IMR-90 (cell line): ENCODE results near the gene DBNL. TPM values are rescaled to one million over a fixed set of nuclear protein-coding genes. Genes with fewer than 3 reads are reported as not detected.

Experiments used
- ATAC-seq: fragments of 200-7000 bp; cut with Tn5 transposase; 2 replicates; pipeline ENCODE4 v1.9.1; 2020; ENCODE audit warnings: low read depth, mild to moderate bottlenecking, moderate library complexity
- BruUV-seq: library from RNA; stranded (reverse); fragments of 400-500 nt; replicated peaks from 2 replicates; lab custom pipeline; 2021; lab: Mats Ljungman, UMichigan
- CTCF ChIA-PET: fragments of 300-600 bp; formaldehyde crosslinking; extraction: SDS; loops from one replicate; lab custom pipeline; 2021; ENCODE audit warnings: antibody characterized with exemption; lab: Yijun Ruan, JAX
- POLR2A ChIA-PET: fragments of 300-600 bp; sonication (Branson Sonifier 250); formaldehyde crosslinking; loops from one replicate; lab custom pipeline; 2022; ENCODE audit warnings: antibody characterized with exemption; ENCODE audit not compliant: unreplicated experiment; lab: Charles Lee
- DNase-seq: peaks from one replicate; pipeline ENCODE4 v3.0.0; 2013
- H2AFZ ChIP-seq: replicated peaks from 2 replicates; pipeline ENCODE3; 2013; ENCODE audit warnings: low read length, mild to moderate bottlenecking; ENCODE audit not compliant: poor library complexity
- H2AK5ac ChIP-seq: 2 replicates; pipeline ENCODE4 v1.6.1; 2013; ENCODE audit warnings: low read depth, low read length, inconsistent platforms
- H2AK9ac ChIP-seq: replicated peaks from 2 replicates; pipeline ENCODE3; 2013; ENCODE audit warnings: mild to moderate bottlenecking, low read depth, low read length, moderate library complexity; ENCODE audit not compliant: poor library complexity
- H2BK120ac ChIP-seq: 2 replicates; pipeline ENCODE4 v1.6.1; 2013; ENCODE audit warnings: low read depth, low read length, inconsistent platforms
- H2BK15ac ChIP-seq: 3 replicates; pipeline ENCODE4 v1.6.1; 2013; ENCODE audit warnings: low read depth, low read length, inconsistent platforms
- H2BK20ac ChIP-seq: 2 replicates; pipeline ENCODE4 v1.6.1; 2013; ENCODE audit warnings: low read depth, mild to moderate bottlenecking, inconsistent platforms, low read length, moderate library complexity
- H2BK5ac ChIP-seq: 2 replicates; pipeline ENCODE4 v1.6.1; 2013; ENCODE audit warnings: mild to moderate bottlenecking, low read depth, low read length, inconsistent platforms; ENCODE audit not compliant: poor library complexity, severe bottlenecking
- H3K14ac ChIP-seq: replicated peaks from 2 replicates; pipeline ENCODE4 v1.6.1; 2013; ENCODE audit warnings: low read depth, low read length, inconsistent platforms
- H3K18ac ChIP-seq: 2 replicates; pipeline ENCODE4 v1.6.1; 2013; ENCODE audit warnings: low read depth, low read length, control low read depth
- H3K23ac ChIP-seq: 2 replicates; pipeline ENCODE4 v1.6.1; 2013; ENCODE audit warnings: low read depth, low read length, inconsistent platforms
- H3K27ac ChIP-seq: 2 replicates; pipeline ENCODE4 v1.5.1; 2013; ENCODE audit warnings: mild to moderate bottlenecking, control low read depth, low read length; ENCODE audit not compliant: insufficient read depth
- H3K27me3 ChIP-seq: 2 replicates; pipeline ENCODE4 v1.6.1; 2013; ENCODE audit warnings: low read length; ENCODE audit not compliant: control insufficient read depth, insufficient read depth
- H3K36me3 ChIP-seq: 2 replicates; pipeline ENCODE4 v1.6.1; 2013; ENCODE audit warnings: low read length, mixed read lengths; ENCODE audit not compliant: control insufficient read depth, insufficient read depth
- H3K4ac ChIP-seq: 2 replicates; pipeline ENCODE4 v1.6.1; 2013; ENCODE audit warnings: low read depth, low read length, inconsistent platforms
- H3K4me1 ChIP-seq: 2 replicates; pipeline ENCODE4 v1.6.1; 2013; ENCODE audit warnings: low read length, mixed read lengths; ENCODE audit not compliant: control insufficient read depth, insufficient read depth
- H3K4me2 ChIP-seq: 2 replicates; pipeline ENCODE4 v1.6.1; 2013; ENCODE audit warnings: low read depth, mild to moderate bottlenecking, control low read depth, low read length, moderate library complexity
- H3K4me3 ChIP-seq: 2 replicates; pipeline ENCODE4 v1.5.1; 2013; ENCODE audit warnings: low read depth, mild to moderate bottlenecking, control low read depth, low read length, moderate library complexity; ENCODE audit not compliant: insufficient read depth
- H3K56ac ChIP-seq: 2 replicates; pipeline ENCODE4 v1.6.1; 2013; ENCODE audit warnings: low read length, inconsistent platforms; ENCODE audit not compliant: insufficient read depth; ENCODE audit errors: extremely low read depth
- H3K79me1 ChIP-seq, 2 experiments: 2 replicates each; pipeline ENCODE4 v1.6.1; 2013; ENCODE audit warnings: low read length in 2 of 2, inconsistent platforms in 1 of 2, low read depth in 1 of 2
- H3K9ac ChIP-seq: 2 replicates; pipeline ENCODE4 v1.6.1; 2013; ENCODE audit warnings: low read depth, low read length, control low read depth
- H3K9me1 ChIP-seq: 2 replicates; pipeline ENCODE4 v1.6.1; 2013; ENCODE audit warnings: low read length, inconsistent platforms; ENCODE audit not compliant: insufficient read depth
- H3K9me3 ChIP-seq: 2 replicates; pipeline ENCODE4 v1.6.1; 2013; ENCODE audit warnings: low read length; ENCODE audit not compliant: control insufficient read depth, insufficient read depth
- H4K20me1 ChIP-seq: 2 replicates; pipeline ENCODE4 v1.6.1; 2013; ENCODE audit warnings: low read length, inconsistent platforms; ENCODE audit not compliant: insufficient read depth
- H4K5ac ChIP-seq: 2 replicates; pipeline ENCODE4 v1.6.1; 2013; ENCODE audit warnings: mild to moderate bottlenecking, low read depth, low read length, control low read depth
- H4K8ac ChIP-seq, 2 experiments: 2 replicates each; pipeline ENCODE4 v1.6.1; 2013; ENCODE audit warnings: low read depth in 2 of 2, low read length in 2 of 2, control low read depth in 1 of 2, inconsistent platforms in 1 of 2
- H4K91ac ChIP-seq: 2 replicates; pipeline ENCODE4 v1.6.1; 2013; ENCODE audit warnings: low read depth, low read length, inconsistent platforms; ENCODE audit not compliant: insufficient read depth
- BHLHE40 ChIP-seq: fragments of 150-350 bp; IDR thresholded peaks from 2 replicates; pipeline ENCODE4 v1.6.1; 2016; ENCODE audit warnings: mild to moderate bottlenecking, low read depth, low read length
- CTCF ChIP-seq: conservative IDR thresholded peaks from 2 replicates; pipeline ENCODE4 v1.5.1; 2012; ENCODE audit warnings: mild to moderate bottlenecking, low read depth, low read length, improper control_type of control experiment
- ELK1 ChIP-seq: fragments of 150-350 bp; IDR thresholded peaks from 2 replicates; pipeline ENCODE4 v1.6.1; 2016; ENCODE audit warnings: low read depth, mild to moderate bottlenecking, low read length, moderate library complexity, borderline replicate concordance
- MAZ ChIP-seq: IDR thresholded peaks from 2 replicates; pipeline ENCODE4 v1.6.1; 2012; ENCODE audit warnings: low read depth, mild to moderate bottlenecking, low read length, improper control_type of control experiment, moderate library complexity, borderline replicate concordance
- NFE2L2 ChIP-seq: fragments of 150-350 bp; IDR thresholded peaks from 2 replicates; pipeline ENCODE4 v1.6.1; 2016; ENCODE audit warnings: low read depth, mild to moderate bottlenecking, low read length
- POLR2A ChIP-seq: IDR thresholded peaks from 2 replicates; pipeline ENCODE4 v1.6.1; 2012; ENCODE audit warnings: mild to moderate bottlenecking, low read depth, low read length
- RAD21 ChIP-seq: IDR thresholded peaks from 2 replicates; pipeline ENCODE4 v1.6.1; 2012; ENCODE audit warnings: low read length, improper control_type of control experiment
- RCOR1 ChIP-seq: IDR thresholded peaks from 2 replicates; pipeline ENCODE4 v1.6.1; 2012; ENCODE audit warnings: mild to moderate bottlenecking, low read length, improper control_type of control experiment; ENCODE audit not compliant: insufficient replicate concordance
- RFX5 ChIP-seq: IDR thresholded peaks from 2 replicates; pipeline ENCODE4 v1.8.0; 2012; ENCODE audit warnings: low read depth, mild to moderate bottlenecking, low read length, moderate library complexity
- USF2 ChIP-seq: fragments of 150-350 bp; IDR thresholded peaks from 2 replicates; pipeline ENCODE4 v1.6.1; 2017; ENCODE audit warnings: mild to moderate bottlenecking, antibody characterized with exemption, low read length, low read depth
- WGBS, 2 experiments: methylation state at CpG; one replicate each; pipeline versions ENCODE4 v1.1.5 to v1.1.7; 2013; ENCODE audit warnings: missing lambda C conversion rate in 2 of 2; ENCODE audit not compliant: insufficient read length in 1 of 2; ENCODE audit errors: extremely low coverage in 2 of 2; 5-methylcytosine and 5-hydroxymethylcytosine counted together
- dilution Hi-C: fragments of 300-500 bp; cut with HindIII; formaldehyde crosslinking; loops from one replicate; pipeline ENCODE4 v1.14.3; 2018; ENCODE audit warnings: low sequenced_read_pairs; ENCODE audit not compliant: unreplicated experiment
- in situ Hi-C: fragments of 300-500 bp; cut with MboI; formaldehyde crosslinking; loops from 3 replicates; pipeline ENCODE4 v1.14.3; 2019; ENCODE audit warnings: low sequenced_read_pairs, inconsistent platforms, mixed read lengths
- intact Hi-C: fragments of 100-400 bp; cut with micrococcal nuclease; formaldehyde crosslinking; loops from 2 replicates; pipeline ENCODE4 v1.10.0; 2022
- polyA plus RNA-seq, 3 experiments: library from polyadenylated mRNA; depleted of rRNA; stranded (reverse); fragments of >200 nt; gene quantifications; 2 replicates each; pipeline ENCODE4 v1.2.3, GENCODE V29; 2012; ENCODE audit warnings: low replicate concordance in 1 of 3
- total RNA-seq: library from RNA; depleted of rRNA; stranded (reverse); fragments of >200 nt; gene quantifications from 2 replicates; pipeline ENCODE4 v1.2.3, GENCODE V29; 2012

The DBNL gene
- total and polyA plus RNA-seq, 2 of the 4 experiments (the other 2 are of a cell fraction): 157 to 179 TPM

- TF ChIP-seq MAZ (peak; percentile 75; the same call in 1 of the 2 replicates), RCOR1 (no peak)
Observed at GRCh38 chr7:44100458-44101302, 56.2 kb downstream of the DBNL start (continued).

GRCh38 chr7:44101303-44101965 lies 56.9 kb downstream of the DBNL start:
- dilution Hi-C loops: no loop called here
- Histone ChIP-seq H3K9me3 (no peaks in the 10 kb centered on the region), H3K79me1 (no peaks in the 10 kb centered on the region; a peak in 1 of 4 replicates), H2BK5ac (no peak overlapping the region), H3K9ac (no peak overlapping the region), H3K36me3 (no peaks in the 10 kb centered on the region), H4K91ac (peak overlapping the region; percentile 72; the same call in 1 of the 2 replicates), H3K14ac (no peak overlapping the region), H3K9me1 (peaks cover 29% of the 10 kb centered on the region), H4K5ac (peak overlapping the region; percentile 97; the same call in 1 of the 2 replicates), H3K4me2 (no peak overlapping the region), H2BK20ac (no peak overlapping the region), H2AK5ac (peak overlapping the region; percentile 84; the same call in 1 of the 2 replicates), H3K27me3 (no peaks in the 10 kb centered on the region), H4K20me1 (no peaks in the 10 kb centered on the region), H3K56ac (no peak overlapping the region), H3K4me3 (no peak overlapping the region), H2BK15ac (no peak overlapping the region; the same call in 2 of the 3 replicates), H3K18ac (no peak overlapping the region; the same call in 1 of the 2 replicates), H2BK120ac (peak overlapping the region; percentile 91; the same call in 1 of the 2 replicates), H3K27ac (peak overlapping the region; percentile 70; the same call in 1 of the 2 replicates), H2AK9ac (peak overlapping the region; percentile 4), H2AFZ (peak overlapping the region; percentile 90), H4K8ac (peak overlapping the region; percentile 73 to 89; a peak in 2 of 4 replicates), H3K23ac (peak overlapping the region; percentile 32; the same call in 1 of the 2 replicates), H3K4me1 (peaks cover 36% of the 10 kb centered on the region), H3K4ac (peak overlapping the region; percentile 90)
- CTCF ChIA-PET: no interaction called here
- BruUV-seq: no TSS peak
- intact Hi-C loops: loop anchor here (2.0 kb wide), 1 partner anchor 19 kb away; the partner anchor contains the start of gene POLM
- POLR2A ChIA-PET: no interaction called here
- no CpG with 5 or more reads among the region's 3 CpGs for WGBS, 2 experiments
- no peak for ATAC-seq
- in situ Hi-C loops: no loop called here
- no peak for DNase-seq
- TF ChIP-seq ELK1: no peak
- no peak for TF ChIP-seq BHLHE40
- no peak for TF ChIP-seq RFX5
- no peak for TF ChIP-seq USF2
- TF ChIP-seq RAD21: no peak
- no peak for TF ChIP-seq POLR2A
- no peak for TF ChIP-seq NFE2L2
- TF ChIP-seq CTCF: no peak
